HAP-1 (cell line): ENCODE results near the gene MCTP1.

Source experiments
- DNase-seq, 2 experiments: peaks; one replicate each; pipeline ENCODE4 v3.0.0-alpha.2; 2016 to 2020; ENCODE audit warnings: low spot score in 2 of 2
- H3K27me3 ChIP-seq: fragments of 250-450 bp; sonication (Bioruptor Pico); 2 replicates; pipeline ENCODE4 v1.5.1; 2020; ENCODE audit warnings: low read depth, mild to moderate bottlenecking, moderate library complexity
- H3K36me3 ChIP-seq: fragments of 250-450 bp; sonication (Bioruptor Pico); replicated peaks from 2 replicates; pipeline ENCODE4 v1.5.1; 2020; ENCODE audit warnings: mild to moderate bottlenecking
- H3K4me1 ChIP-seq: fragments of 250-450 bp; sonication (Bioruptor Pico); 2 replicates; pipeline ENCODE4 v1.5.1; 2020; ENCODE audit warnings: mild to moderate bottlenecking
- H3K4me3 ChIP-seq: fragments of 250-450 bp; sonication (Bioruptor Pico); 2 replicates; pipeline ENCODE4 v1.5.1; 2020; ENCODE audit warnings: mild to moderate bottlenecking, moderate library complexity
- H3K9me3 ChIP-seq: fragments of 250-450 bp; sonication (Bioruptor Pico); 2 replicates; pipeline ENCODE4 v1.5.1; 2020; ENCODE audit warnings: mild to moderate bottlenecking, moderate library complexity
- in situ Hi-C: fragments of 300-500 bp; cut with MboI; formaldehyde crosslinking; loops from 3 replicates; pipeline ENCODE4 v1.14.3; 2020; ENCODE audit warnings: low sequenced_read_pairs, inconsistent platforms, mixed read lengths

Gene MCTP1

DNA sequence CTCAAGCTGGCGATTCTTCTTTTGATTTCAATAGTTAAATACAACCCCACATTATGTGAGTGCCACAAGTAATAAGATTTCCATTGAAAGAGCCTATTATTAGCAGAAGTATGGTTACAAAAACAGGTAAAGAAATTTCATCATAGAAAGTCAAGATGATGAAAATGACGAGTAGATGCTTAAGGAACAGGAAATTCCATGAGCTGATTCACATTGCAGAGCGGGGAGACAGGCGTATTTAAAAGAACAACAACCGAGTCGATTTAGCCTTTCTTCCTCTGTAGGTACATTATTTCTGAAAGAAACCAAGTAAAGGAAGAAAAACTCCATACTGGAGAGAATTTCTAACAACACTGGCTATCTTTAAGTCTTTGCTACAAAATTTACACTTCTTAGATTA, 356.0 kb downstream of the MCTP1 start:
- in situ Hi-C loops = no loop called here
- Histone ChIP-seq H3K9me3 (no peaks in the 10 kb centered on the region), H3K4me1 (peaks cover 3% of the 10 kb centered on the region; the same call in 1 of the 2 replicates), H3K27me3 (peaks cover 11% of the 10 kb centered on the region), H3K4me3 (no peak overlapping the region), H3K36me3 (no peaks in the 10 kb centered on the region)
- no peak for DNase-seq

DNA sequence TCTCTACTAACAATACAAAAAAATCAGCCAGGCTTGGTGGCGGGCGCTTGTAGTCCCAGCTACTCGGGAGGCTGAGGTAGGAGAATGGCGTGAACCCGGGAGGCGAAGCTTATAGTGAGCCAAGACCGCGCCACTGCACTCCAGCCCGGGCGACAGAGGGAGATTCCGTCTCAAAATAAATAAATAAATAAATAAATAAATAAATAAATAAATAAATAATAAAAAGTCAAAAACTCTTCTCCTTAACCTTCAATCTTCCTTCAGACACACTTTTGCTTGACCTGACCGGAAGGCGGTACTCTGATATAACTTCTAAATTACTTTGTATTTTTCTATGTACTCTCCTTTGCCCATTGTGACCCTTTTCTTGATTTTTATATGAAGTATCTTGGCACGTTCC, 364.3 kb downstream of the MCTP1 start:
- H3K4me1 ChIP-seq = peaks cover 16% of the 10 kb centered on the region
- H3K27me3 ChIP-seq = peaks cover 20% of the 10 kb centered on the region
- no peak for DNase-seq
- no peak overlapping the region for H3K4me3 ChIP-seq
- H3K9me3 ChIP-seq = no peaks in the 10 kb centered on the region
- no peaks in the 10 kb centered on the region for H3K36me3 ChIP-seq
- in situ Hi-C loops = no loop called here

DNA sequence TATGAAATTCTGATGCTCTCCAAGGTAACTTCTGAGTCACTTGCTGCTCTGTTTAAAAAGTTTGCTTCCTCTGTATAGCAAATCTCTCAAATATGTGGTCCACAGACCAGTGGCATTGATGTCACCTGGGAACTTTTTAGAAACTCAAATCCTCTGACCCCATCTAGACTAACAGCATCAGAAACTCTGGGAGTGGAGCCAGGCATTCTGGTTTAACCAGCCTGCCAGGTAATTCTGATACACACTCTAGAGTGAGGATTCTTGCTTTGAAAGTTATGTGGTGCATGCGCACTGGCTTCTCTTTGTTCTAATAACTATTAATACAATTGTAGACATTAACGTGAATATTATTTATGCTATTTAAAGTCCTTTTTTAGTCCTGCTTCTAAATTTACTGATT, 368.3 kb downstream of the MCTP1 start:
- in situ Hi-C loops = no loop called here
- Histone ChIP-seq H3K36me3 (no peaks in the 10 kb centered on the region), H3K9me3 (no peaks in the 10 kb centered on the region), H3K4me3 (no peak overlapping the region), H3K4me1 (peaks cover 11% of the 10 kb centered on the region), H3K27me3 (peaks cover 35% of the 10 kb centered on the region)
- DNase-seq = no peak

DNA sequence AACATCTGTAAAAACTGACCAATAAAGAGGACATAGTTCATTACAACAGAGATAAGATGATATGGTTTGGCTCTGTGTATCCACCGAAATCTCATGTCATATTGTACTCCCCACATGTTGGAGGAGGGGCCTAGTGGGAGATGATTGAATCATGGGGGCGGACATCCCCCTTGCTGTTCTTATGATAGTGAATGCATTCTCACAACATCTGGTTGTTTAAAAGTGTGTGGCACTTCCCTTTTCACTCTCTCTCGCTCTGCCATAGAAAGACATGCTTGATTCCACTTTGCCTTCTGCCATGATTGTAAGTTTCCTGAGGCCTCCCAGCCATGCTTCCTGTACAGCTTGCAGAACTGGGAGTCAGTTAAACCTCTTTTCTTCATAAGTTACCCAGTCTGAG, 373.6 kb downstream of the MCTP1 start:
- Histone ChIP-seq H3K27me3 (peaks cover 21% of the 10 kb centered on the region), H3K36me3 (no peaks in the 10 kb centered on the region), H3K4me1 (no peaks in the 10 kb centered on the region), H3K9me3 (no peaks in the 10 kb centered on the region), H3K4me3 (no peak overlapping the region)
- DNase-seq = no peak
- in situ Hi-C loops = no loop called here

DNA sequence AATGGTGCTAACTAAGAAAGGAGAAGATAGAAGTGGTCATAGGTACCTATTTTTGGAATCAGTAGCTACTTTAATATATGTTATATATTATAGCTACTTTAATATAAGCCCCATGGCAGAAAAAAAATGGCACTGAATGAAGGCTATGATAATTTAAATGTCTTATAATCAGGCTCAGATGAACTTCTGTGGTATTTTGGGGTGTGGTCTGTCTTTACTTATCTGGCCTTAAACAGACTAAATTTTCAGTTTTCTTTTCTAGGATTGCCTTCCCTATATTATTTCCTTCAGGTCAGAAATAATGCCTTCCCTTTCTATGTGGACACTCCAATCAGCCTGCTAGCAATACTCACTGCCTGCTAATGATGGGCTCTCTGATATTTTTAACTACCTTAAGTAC, 374.2 kb downstream of the MCTP1 start:
- Histone ChIP-seq H3K9me3 (no peaks in the 10 kb centered on the region), H3K27me3 (peaks cover 19% of the 10 kb centered on the region), H3K4me3 (no peak overlapping the region), H3K36me3 (no peaks in the 10 kb centered on the region), H3K4me1 (no peaks in the 10 kb centered on the region)
- DNase-seq = no peak
- in situ Hi-C loops = no loop called here

DNA sequence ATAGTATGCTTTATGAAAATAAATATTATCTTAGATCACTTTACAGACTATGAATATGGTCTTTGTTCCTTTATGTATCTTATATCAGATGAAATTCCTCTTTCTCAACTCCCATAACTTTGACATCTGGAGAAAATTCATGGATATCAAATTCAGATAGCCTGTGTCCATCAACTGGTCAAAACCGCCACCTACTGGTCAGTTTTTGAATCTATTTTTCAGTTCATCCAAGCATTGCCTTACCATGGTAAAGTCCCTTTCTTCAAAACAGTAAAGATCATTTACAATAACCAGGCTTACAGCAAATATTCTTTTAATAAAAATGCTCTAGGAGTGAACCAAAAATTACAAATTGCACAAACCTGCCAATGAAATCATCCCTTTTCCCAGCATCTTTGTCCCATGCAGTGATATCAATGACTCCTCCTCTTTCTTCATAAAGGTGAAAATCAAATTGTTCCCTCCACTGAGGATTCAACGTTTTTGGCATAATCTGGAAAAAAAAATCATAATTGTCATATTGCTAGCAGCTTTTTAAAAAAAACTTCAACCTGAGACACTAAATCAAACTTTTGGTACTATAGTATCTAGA, 375.9 kb downstream of the MCTP1 start:
- peak; percentile 52 to 53 for DNase-seq
- in situ Hi-C loops = no loop called here
- H3K4me3 ChIP-seq = no peak overlapping the region
- no peaks in the 10 kb centered on the region for H3K9me3 ChIP-seq
- H3K36me3 ChIP-seq = no peaks in the 10 kb centered on the region
- no peaks in the 10 kb centered on the region for H3K4me1 ChIP-seq
- H3K27me3 ChIP-seq = peaks cover 5% of the 10 kb centered on the region

DNA sequence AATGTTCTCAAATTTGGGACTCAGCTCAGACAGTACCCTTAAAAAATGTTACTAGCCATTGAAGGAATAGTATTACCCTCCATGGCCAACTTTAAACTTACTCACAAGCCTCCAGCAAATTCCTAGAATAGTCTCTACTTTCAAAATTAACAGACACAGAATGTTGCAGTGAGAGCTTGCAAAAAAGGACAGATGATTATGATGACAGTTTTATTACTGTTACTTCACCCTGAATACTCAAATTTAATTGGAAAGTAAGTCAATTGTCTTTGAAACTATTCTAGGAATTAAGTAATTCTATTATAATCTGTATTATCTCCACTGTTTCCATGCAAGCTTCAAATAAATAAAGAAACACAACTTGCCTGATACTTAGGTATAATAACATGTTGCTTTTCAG, 378.1 kb downstream of the MCTP1 start:
- in situ Hi-C loops = no loop called here

DNA sequence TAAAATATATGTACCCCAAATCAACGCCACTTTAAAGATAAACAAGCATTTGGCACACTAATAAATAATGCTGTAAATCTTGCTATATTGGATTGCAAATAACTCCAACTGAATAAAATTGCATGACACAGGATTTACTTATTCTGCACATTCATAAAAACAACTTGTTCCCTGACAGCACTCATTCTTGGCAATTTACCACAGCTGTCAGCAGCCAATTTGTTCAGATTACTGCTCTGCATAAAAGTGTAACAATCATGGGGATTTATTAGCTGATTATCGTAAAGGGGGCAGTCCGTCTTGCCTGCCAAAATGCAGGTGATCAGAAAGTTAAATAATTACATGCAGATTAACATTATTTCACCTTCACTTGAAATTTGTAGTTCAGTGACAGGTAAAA, 381.2 kb downstream of the MCTP1 start:
- H3K4me3 ChIP-seq = no peak overlapping the region
- H3K36me3 ChIP-seq = no peaks in the 10 kb centered on the region
- H3K4me1 ChIP-seq = peaks cover 3% of the 10 kb centered on the region; the same call in 1 of the 2 replicates
- H3K27me3 ChIP-seq = peaks cover 17% of the 10 kb centered on the region
- no peaks in the 10 kb centered on the region for H3K9me3 ChIP-seq
- peak in 1 of 2 experiments; percentile 28 for DNase-seq
- in situ Hi-C loops = no loop called here

More for the DNA sequence above, 378.1 kb downstream of the MCTP1 start:
- Histone ChIP-seq H3K4me3 (no peak overlapping the region), H3K4me1 (peaks cover 3% of the 10 kb centered on the region; the same call in 1 of the 2 replicates), H3K27me3 (peaks cover 4% of the 10 kb centered on the region; the same call in 1 of the 2 replicates), H3K36me3 (no peaks in the 10 kb centered on the region), H3K9me3 (no peaks in the 10 kb centered on the region)
- DNase-seq = no peak

DNA sequence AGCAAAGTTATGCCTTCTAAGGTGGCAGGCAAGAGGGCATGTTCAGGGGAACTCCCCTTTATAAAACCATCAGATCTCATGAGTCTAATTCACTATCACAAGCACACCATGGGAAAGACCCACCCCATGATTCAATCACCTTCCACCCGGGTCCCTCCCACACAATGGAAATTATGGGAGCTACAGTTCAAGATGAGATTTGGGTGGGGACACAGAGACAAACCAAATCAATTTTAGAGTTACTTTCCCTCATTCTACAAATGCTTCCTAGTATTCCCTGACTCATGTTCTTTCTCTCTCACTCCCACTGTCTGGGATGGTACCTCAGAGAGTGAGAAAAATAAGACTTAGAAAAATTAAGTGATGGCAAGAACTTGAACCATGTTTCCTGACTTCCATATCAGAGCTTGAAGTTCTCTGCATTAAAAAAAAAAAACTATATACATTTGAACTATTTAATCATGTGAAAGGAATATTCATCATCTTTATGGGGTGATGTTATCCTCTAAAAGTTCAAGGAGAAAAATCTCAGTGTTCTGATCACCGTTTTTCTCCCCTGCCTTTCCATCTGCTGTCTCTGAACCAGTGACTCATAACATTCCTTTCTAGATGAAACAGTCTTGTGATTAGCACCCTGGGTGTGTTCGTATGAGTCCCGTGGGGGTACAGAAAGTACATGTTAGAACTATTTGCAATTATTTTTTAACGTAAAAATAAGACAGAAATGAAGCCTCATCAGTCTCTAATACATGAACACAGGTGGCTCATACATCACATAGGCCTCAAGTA, 383.5 kb downstream of the MCTP1 start:
- Histone ChIP-seq H3K9me3 (no peaks in the 10 kb centered on the region), H3K36me3 (no peaks in the 10 kb centered on the region), H3K27me3 (peaks cover 31% of the 10 kb centered on the region), H3K4me3 (no peak overlapping the region), H3K4me1 (peaks cover 3% of the 10 kb centered on the region; the same call in 1 of the 2 replicates)
- no peak for DNase-seq
- in situ Hi-C loops = no loop called here

DNA sequence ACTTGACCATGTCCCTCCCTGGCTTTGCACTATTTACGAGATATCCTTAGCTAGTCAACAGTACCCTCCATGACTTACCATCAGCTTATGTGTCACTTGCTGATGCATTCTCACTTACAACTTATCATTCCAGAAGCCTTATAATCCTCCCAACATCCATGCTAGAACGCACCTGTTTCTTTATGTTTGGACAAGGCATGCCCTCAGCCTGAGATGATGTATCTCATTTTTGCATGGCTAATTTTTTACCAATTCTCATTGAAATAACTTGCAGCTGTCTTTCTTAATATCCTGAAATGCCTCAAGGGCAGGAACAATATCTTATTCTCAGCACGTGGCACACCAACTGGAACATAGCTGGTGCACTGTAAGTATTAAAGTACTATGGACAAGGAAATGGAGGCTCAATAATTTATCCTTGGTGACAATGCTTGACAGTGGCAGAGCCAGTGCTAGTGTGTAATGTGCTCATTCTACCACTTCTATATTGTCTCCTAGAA, 384.8 kb downstream of the MCTP1 start:
- no peaks in the 10 kb centered on the region for H3K9me3 ChIP-seq
- H3K36me3 ChIP-seq = no peaks in the 10 kb centered on the region
- in situ Hi-C loops = no loop called here
- H3K4me1 ChIP-seq = peaks cover 3% of the 10 kb centered on the region; the same call in 1 of the 2 replicates
- peaks cover 44% of the 10 kb centered on the region for H3K27me3 ChIP-seq
- H3K4me3 ChIP-seq = no peak overlapping the region
- no peak for DNase-seq

DNA sequence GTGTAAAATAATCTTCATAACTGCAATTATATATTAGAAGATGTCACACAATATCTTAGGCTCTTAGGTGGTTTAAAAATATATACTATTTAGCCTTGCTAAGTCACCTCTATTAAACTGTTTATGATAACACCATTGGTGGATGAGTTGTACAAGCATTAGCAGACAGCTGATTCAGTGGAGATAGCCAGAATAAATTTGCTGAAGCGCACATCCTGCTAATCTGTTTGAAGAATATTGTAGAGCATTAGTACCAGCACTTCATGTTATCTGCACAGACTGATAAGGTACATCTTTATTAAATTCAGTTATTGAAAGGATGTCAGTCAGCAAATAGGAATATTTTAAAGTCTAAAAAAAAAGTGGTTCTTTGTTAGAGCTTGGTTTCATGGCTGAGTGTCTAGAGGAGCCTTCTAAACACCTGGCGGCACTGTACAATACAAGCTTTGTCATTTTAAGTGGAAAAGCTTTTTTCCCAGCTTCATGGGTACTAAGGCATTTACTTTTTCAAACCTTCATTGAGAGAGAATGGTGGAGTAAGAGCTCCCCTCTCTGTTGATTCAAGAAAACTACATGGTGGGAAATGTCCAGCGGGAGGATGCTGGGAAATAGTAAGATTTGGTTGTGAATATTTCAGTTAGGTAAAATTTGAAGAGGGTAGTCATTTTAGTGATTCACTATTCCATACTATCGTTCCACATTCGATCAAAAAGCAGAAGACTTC, 391.3 kb downstream of the MCTP1 start:
- in situ Hi-C loops = no loop called here
- Histone ChIP-seq H3K4me3 (no peak overlapping the region), H3K36me3 (no peaks in the 10 kb centered on the region), H3K4me1 (no peaks in the 10 kb centered on the region), H3K27me3 (peaks cover 80% of the 10 kb centered on the region), H3K9me3 (no peaks in the 10 kb centered on the region)
- DNase-seq = peak; percentile 24 to 75

DNA sequence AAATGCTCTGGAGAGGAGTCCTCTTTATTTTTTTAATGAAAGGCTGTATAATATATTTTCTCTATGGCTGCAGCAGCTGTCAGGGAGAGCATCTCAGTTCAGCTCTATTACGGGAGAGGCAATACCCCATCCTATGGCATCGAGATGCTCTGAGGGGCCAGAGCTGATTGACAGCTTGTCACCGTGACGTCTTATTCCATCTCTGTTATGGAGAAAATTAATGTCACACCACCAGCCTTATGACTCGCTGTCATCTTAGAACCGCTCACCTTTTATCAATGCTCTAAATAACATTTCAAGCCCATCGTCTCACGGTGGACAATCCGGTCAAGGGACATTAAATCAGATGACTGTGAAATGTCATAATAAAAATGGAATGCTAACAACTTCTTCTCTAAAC, 392.9 kb downstream of the MCTP1 start:
- Histone ChIP-seq H3K4me1 (no peaks in the 10 kb centered on the region), H3K4me3 (no peak overlapping the region), H3K9me3 (no peaks in the 10 kb centered on the region), H3K27me3 (peaks cover 87% of the 10 kb centered on the region), H3K36me3 (no peaks in the 10 kb centered on the region)
- DNase-seq = no peak
- in situ Hi-C loops = no loop called here

DNA sequence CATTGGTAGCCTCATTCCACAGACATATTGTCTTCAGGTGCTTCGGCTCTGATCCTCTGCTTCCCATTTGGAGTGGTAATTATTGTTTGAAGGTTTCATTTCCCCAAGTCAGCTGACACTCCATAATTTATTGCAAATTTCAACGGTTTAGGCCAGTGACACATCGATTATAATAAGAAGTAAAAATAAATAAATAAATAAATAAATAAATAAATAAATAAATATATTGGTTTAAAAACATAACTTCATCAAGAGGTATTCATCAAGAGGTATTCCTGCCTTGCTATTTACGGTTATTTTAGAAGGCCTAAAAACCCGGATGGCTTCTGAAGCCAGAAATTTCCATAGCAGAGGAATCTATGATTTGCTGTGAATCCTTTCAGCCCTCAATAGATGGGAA, 393.3 kb downstream of the MCTP1 start:
- in situ Hi-C loops = no loop called here
- Histone ChIP-seq H3K27me3 (peaks cover 87% of the 10 kb centered on the region), H3K4me1 (no peaks in the 10 kb centered on the region), H3K4me3 (no peak overlapping the region), H3K36me3 (no peaks in the 10 kb centered on the region), H3K9me3 (no peaks in the 10 kb centered on the region)
- no peak for DNase-seq

DNA sequence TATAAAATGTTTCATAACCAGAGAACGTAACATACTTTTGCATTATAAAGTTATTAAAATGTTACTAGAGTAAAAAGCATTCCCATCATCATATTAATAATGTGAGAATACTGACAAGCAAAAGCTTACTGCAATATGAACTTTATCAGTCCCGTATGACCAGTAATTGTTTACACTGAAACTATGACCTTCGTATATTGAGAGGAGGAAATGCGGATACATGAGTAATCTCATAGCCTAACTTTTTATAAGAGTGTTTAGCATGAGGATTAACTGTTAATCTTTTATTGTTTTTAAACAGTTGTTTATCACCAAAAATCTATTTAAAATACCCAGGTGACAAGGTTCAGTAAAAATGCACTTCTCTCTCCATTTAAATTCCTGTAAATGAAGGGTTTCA, 394.0 kb downstream of the MCTP1 start:
- no peak for DNase-seq
- in situ Hi-C loops = no loop called here
- Histone ChIP-seq H3K4me1 (peaks cover 4% of the 10 kb centered on the region; the same call in 1 of the 2 replicates), H3K27me3 (peaks cover 81% of the 10 kb centered on the region), H3K36me3 (no peaks in the 10 kb centered on the region), H3K4me3 (no peak overlapping the region), H3K9me3 (no peaks in the 10 kb centered on the region)
